ENCODE data around the gene NRROS.

DNA sequence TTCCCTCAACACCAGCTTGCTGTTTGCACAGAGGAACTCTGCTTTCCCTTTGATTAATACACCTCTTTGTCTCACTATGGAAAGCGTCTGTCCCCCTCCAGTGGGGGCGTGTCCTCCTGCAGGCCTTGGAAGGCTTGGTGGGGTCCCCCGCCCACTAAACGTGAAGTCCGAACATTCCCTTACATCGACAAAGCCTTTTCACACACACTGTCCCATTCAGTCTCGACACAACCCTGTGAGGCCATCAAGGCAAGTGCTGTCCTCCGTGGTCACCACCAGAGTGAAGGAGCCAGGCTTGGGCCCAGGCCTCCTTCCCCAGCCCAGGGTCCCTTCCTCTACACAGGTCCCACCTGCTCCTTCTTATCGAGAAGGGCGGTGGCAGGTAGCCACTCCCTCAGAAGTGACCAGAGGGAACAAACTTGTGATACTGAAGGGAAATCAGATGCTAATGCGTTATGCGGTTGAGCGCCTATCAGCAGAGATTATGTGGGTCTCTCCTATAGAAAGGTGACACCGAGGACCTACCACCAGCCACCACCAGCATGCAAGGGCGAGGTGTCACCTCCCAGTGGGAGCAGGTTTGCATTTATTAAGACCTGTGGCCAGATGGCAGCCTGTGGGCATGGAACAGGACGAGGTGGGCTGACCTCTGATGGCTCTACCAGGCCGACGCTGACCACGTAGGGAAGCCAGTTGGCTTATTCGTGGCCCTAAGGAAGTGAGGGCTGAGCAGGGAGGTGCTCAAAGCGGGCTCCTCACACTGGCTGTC, 6.6 kb downstream of the NRROS start:
- no peak for TF ChIP-seq POLR2A (IDR thresholded peaks at IDR 0.05)
- TF ChIP-seq, protein P1, sequence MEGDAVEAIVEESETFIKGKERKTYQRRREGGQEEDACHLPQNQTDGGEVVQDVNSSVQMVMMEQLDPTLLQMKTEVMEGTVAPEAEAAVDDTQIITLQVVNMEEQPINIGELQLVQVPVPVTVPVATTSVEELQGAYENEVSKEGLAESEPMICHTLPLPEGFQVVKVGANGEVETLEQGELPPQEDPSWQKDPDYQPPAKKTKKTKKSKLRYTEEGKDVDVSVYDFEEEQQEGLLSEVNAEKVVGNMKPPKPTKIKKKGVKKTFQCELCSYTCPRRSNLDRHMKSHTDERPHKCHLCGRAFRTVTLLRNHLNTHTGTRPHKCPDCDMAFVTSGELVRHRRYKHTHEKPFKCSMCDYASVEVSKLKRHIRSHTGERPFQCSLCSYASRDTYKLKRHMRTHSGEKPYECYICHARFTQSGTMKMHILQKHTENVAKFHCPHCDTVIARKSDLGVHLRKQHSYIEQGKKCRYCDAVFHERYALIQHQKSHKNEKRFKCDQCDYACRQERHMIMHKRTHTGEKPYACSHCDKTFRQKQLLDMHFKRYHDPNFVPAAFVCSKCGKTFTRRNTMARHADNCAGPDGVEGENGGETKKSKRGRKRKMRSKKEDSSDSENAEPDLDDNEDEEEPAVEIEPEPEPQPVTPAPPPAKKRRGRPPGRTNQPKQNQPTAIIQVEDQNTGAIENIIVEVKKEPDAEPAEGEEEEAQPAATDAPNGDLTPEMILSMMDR (IDR thresholded peaks at IDR 0.05), result no peak

All from body of pancreas (tissue), 4 donors.